Activated T-cell treated with anti-CD3 and anti-CD28 coated beads, Interleukin-2, amount 50 U/mL, for 24 hours (primary cell): ENCODE results near the gene CD151.

Experiments
- DNase-seq: peaks from one replicate; pipeline ENCODE4 v3.0.0-alpha.2; 2020
- H3K27ac Mint-ChIP-seq: 2 replicates; pipeline ENCODE4 v1.8.0; 2020; ENCODE audit warnings: mild to moderate bottlenecking, mixed read lengths
- H3K27me3 Mint-ChIP-seq: 2 replicates; pipeline ENCODE4 v1.8.0; 2020; ENCODE audit warnings: mixed read lengths
- H3K36me3 Mint-ChIP-seq: 2 replicates; pipeline ENCODE4 v1.8.0; 2020; ENCODE audit warnings: low read depth, mixed read lengths
- H3K4me1 Mint-ChIP-seq: 2 replicates; pipeline ENCODE4 v1.8.0; 2020; ENCODE audit warnings: low read depth, mixed read lengths
- H3K4me3 Mint-ChIP-seq: 2 replicates; pipeline ENCODE4 v1.8.0; 2020; ENCODE audit warnings: mild to moderate bottlenecking, moderate library complexity, mixed read lengths
- H3K9me3 Mint-ChIP-seq: 2 replicates; pipeline ENCODE4 v1.8.0; 2020; ENCODE audit warnings: mixed read lengths

The CD151 gene

GRCh38 chr11:836700-837099, 3.9 kb downstream of the CD151 start:
- Mint-ChIP-seq H3K27ac (no peak overlapping the region), H3K27me3 (peaks cover 10% of the 10 kb centered on the region), H3K4me1 (peaks cover 35% of the 10 kb centered on the region), H3K36me3 (peaks cover 56% of the 10 kb centered on the region), H3K9me3 (no peaks in the 10 kb centered on the region), H3K4me3 (no peak overlapping the region)
- DNase-seq = no peak

GRCh38 chr11:837189-837989, 4.6 kb downstream of the CD151 start:
- Mint-ChIP-seq H3K4me3 (no peak overlapping the region), H3K27ac (no peak overlapping the region), H3K27me3 (peaks cover 4% of the 10 kb centered on the region), H3K4me1 (peaks cover 32% of the 10 kb centered on the region), H3K36me3 (peaks cover 59% of the 10 kb centered on the region), H3K9me3 (no peaks in the 10 kb centered on the region)
- DNase-seq = no peak

DNA sequence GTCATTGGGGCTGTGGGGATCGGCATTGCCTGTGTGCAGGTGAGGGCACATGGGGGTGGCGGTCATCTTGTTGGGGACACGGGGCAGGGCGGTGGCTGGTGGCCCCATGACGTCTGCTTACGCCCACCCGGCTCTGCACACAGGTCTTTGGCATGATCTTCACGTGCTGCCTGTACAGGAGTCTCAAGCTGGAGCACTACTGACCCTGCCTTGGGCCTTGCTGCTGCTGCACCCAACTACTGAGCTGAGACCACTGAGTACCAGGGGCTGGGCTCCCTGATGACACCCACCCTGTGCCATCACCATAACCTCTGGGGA, 5.2 kb downstream of the CD151 start:
- Mint-ChIP-seq H3K4me3 (no peak overlapping the region), H3K36me3 (peaks cover 59% of the 10 kb centered on the region), H3K4me1 (peaks cover 32% of the 10 kb centered on the region), H3K27me3 (peaks cover 4% of the 10 kb centered on the region), H3K27ac (no peak overlapping the region), H3K9me3 (no peaks in the 10 kb centered on the region)
- DNase-seq = no peak

- Mint-ChIP-seq H3K27me3 (peaks cover 4% of the 10 kb centered on the region), H3K4me1 (peaks cover 34% of the 10 kb centered on the region), H3K9me3 (no peaks in the 10 kb centered on the region), H3K27ac (no peak overlapping the region), H3K36me3 (peaks cover 59% of the 10 kb centered on the region), H3K4me3 (no peak overlapping the region)
- DNase-seq = no peak
Observed at GRCh38 chr11:838441-839279, 5.9 kb downstream of the CD151 start.

DNA sequence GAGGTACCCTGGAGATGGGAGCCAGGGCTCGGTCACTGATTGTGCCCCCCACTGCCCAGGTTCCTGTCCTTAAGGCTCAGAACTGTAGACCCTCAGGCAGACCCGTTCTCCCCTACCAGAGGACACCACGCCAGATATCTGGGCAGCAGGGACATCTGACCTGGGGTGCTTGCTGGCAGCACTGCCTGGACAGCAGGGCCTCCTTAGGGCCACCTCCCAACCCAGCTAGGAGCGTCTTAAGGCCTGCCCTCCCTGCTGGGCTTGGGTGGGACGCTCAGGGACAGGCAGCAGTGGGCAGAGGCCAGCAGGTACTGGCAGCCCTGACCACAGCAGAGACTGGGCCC, 6.5 kb downstream of the CD151 start:
- Mint-ChIP-seq H3K27ac (no peak overlapping the region), H3K4me3 (no peak overlapping the region), H3K9me3 (no peaks in the 10 kb centered on the region), H3K27me3 (no peaks in the 10 kb centered on the region), H3K36me3 (peaks cover 59% of the 10 kb centered on the region), H3K4me1 (peaks cover 34% of the 10 kb centered on the region)
- DNase-seq = no peak

DNA sequence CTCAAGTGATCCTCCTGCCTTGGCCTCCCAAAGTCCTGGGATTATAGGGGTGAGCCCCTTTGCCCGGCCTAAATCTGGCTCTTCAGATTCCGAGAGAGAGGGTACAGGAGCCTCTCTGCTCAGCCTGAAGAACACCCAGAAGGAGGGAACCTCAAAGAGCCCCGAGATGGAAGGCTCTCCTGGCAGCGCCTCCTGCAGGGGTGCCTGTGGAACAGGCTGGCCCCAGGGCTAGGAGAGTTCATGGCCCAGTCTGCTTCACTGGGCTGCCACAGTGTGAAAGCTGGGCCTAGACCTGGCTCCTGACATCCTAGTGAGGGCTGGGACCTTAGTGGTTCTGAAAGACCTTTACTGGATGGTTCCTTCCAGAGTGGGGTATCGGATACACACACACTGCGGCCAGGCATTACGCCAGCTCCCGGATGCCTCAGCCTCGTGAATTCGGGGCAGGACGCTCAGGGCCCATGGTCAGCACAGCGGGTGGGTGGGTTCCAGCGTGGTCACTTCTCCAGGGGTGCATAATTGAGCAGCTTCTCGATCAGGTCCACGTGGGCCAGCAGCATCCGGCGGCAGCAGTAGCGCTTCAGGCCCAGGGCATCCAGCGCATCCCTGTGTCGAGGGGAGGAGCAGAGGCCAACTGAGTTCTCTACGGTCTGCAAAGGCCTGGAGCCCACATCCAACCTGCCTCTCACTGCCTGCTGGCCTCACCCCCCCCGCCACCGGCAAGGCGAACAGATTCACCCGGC, 7.3 kb downstream of the CD151 start:
- Mint-ChIP-seq H3K27ac (peak overlapping the region; percentile 62), H3K36me3 (peaks cover 59% of the 10 kb centered on the region), H3K4me1 (peaks cover 31% of the 10 kb centered on the region), H3K4me3 (peak overlapping the region; percentile 90), H3K9me3 (no peaks in the 10 kb centered on the region), H3K27me3 (no peaks in the 10 kb centered on the region)
- DNase-seq = no peak

GRCh38 chr11:841981-842369, 9.2 kb downstream of the CD151 start:
- Mint-ChIP-seq H3K27ac (peak overlapping the region; percentile 88), H3K4me3 (peak overlapping the region; percentile 90), H3K27me3 (no peaks in the 10 kb centered on the region), H3K36me3 (peaks cover 48% of the 10 kb centered on the region), H3K4me1 (peaks cover 29% of the 10 kb centered on the region), H3K9me3 (no peaks in the 10 kb centered on the region)
- DNase-seq = no peak

- Mint-ChIP-seq H3K27me3 (no peaks in the 10 kb centered on the region), H3K9me3 (no peaks in the 10 kb centered on the region), H3K4me3 (peak within 1 kb of the TSS; percentile 90), H3K36me3 (peaks cover 44% of the 10 kb centered on the region), H3K4me1 (peaks cover 29% of the 10 kb centered on the region), H3K27ac (peak within 1 kb of the TSS; percentile 88)
- DNase-seq = peak; percentile 94
Observed at GRCh38 chr11:842370-843002, 9.7 kb downstream of the CD151 start, which contains the start of the genes POLR2L and TSPAN4. Gene POLR2L (minus strand): TSS chr11:842529. CDS start chr11:842508, 21 bp downstream. Gene TSPAN4 (plus strand): TSS chr11:842852. CDS start chr11:850305, 7,453 bp downstream.

DNA sequence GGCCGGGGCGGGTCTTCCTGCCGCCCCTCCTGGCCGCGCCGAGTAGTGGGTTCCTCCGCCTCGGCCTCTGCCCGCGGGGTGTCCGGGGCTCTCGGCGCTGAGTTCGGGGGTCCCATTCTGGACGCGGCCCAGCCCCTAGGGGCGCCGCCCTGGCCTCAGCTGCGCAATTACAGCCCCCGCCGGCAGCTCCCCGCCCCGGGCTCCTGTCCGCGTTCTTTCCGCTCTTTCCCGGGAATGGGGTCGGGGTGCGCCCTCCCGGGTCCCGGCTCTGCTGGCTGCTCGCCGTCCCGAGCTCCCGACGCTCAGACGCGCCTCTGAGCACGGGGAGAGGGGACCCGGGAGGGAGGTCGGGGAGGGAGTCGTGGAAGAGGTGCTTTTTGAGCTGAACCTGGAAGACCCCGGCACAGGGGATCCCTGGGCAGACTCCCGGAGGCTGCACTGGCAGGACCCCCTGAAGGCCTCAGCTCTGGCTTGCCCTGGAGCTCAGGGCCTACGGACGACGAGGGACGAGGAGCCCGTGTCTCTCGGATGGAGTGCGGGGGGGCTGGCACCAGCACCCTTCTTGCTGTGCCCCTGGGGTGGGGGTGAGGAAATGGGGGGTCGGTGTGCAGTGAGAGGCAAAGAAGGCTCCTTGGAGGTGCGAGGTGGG, 10.5 kb downstream of the CD151 start:
- no peak for DNase-seq
- Mint-ChIP-seq H3K27me3 (no peaks in the 10 kb centered on the region), H3K4me1 (peaks cover 29% of the 10 kb centered on the region), H3K27ac (peak overlapping the region; percentile 57), H3K36me3 (peaks cover 37% of the 10 kb centered on the region), H3K4me3 (peak overlapping the region; percentile 78), H3K9me3 (no peaks in the 10 kb centered on the region)

DNA sequence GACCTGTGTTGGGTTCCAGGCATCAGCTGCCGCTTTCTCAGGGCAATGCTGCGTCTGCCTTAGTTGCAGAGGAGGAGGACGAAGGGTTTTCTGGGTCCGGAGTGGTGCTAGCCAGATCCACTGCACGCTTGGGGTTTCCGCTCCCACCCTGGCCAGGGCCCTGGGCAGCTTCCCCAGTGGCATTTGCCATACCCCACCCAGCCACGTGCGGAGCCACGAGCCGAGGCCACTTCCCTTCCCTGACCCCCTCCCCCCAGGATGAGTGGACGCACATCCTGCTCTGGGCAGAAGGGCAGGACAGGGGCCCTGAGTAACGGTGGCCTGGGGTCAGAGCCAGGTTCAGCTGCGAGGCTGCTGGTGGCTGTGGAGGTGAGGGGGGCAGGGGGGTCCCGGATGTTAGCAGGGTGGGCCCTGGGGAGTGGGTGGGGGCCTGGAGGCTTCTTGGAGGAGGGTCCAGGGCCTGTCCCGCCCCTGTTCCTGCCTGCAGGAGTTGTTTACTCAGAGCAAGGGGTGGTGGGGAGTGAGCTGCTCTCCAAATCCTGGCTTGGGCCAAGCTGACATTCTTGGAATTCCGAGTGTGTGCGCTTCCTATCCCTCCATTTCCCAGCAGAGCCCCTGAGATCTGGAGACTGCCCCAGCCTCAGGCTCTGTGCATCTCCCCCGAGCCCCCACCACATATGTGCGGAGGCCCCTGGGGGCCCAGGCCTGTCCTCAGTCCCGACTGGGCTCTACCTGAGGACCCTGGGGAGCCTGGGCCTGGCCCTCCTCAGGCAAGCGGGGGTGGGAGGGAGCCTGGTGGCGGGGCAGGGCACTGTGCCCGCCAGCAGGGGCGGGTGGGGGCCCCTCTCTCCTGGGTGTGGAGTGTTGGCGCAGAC, 11.3 kb downstream of the CD151 start:
- peak overlapping the region; percentile 78 for H3K4me3 Mint-ChIP-seq
- peaks cover 5% of the 10 kb centered on the region for H3K27me3 Mint-ChIP-seq
- H3K4me1 Mint-ChIP-seq = peaks cover 32% of the 10 kb centered on the region
- H3K36me3 Mint-ChIP-seq = peaks cover 29% of the 10 kb centered on the region
- H3K9me3 Mint-ChIP-seq = no peaks in the 10 kb centered on the region
- DNase-seq = no peak
- peak overlapping the region; percentile 57 for H3K27ac Mint-ChIP-seq

DNA sequence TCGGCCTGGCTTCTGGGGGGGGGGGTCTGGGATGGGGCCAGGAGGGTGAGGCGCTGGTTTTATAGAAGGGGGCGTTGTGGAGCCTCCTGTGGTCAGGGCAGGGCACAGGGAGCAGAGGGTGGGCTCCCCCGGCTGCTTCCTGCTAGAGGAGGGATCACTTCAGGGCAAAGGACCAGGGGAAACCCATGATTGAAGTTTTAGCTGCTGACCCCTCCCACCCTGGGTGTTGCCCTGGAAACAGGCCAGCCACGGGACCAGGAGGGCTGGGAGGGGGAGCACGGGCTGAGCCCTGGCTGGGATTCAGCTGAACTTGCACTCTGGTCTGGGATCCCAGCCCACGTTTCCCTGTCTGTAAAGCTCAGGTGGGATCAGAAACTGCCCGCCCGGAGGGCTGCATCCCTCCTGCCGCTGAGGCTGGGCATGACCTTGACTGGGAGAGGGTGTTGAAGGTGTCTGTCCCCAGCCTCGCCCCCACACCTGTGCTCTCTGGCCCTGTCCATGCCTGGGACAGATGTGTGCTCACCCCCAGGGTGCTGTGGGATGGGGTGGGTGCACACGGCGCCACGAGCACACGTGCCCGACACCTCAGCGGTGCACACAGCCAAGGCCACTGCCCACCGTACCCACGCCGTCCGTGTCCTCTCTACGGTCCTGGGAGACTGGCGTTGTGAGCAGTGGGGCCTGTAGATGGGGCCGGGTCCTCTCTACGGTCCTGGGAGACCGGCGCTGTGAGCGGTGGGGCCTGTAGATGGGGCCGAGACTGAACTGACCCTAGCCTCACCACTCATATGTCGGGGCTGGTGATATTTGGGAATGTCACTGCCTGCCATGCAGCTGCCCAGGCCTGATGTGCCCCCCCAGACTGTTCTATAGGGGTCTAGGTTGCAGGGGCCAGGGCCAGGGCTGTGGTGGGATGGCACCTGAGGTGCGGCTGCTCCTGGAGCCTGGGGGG, 12.2 kb downstream of the CD151 start:
- H3K9me3 Mint-ChIP-seq = no peaks in the 10 kb centered on the region
- peaks cover 8% of the 10 kb centered on the region for H3K27me3 Mint-ChIP-seq
- no peak overlapping the region for H3K4me3 Mint-ChIP-seq
- no peak for DNase-seq
- peaks cover 19% of the 10 kb centered on the region for H3K36me3 Mint-ChIP-seq
- no peak overlapping the region for H3K27ac Mint-ChIP-seq
- H3K4me1 Mint-ChIP-seq = peaks cover 29% of the 10 kb centered on the region

- H3K4me3 Mint-ChIP-seq = no peak overlapping the region
- peaks cover 9% of the 10 kb centered on the region for H3K36me3 Mint-ChIP-seq
- H3K27me3 Mint-ChIP-seq = peaks cover 10% of the 10 kb centered on the region
- DNase-seq = no peak
- H3K4me1 Mint-ChIP-seq = peaks cover 19% of the 10 kb centered on the region
- no peak overlapping the region for H3K27ac Mint-ChIP-seq
- no peaks in the 10 kb centered on the region for H3K9me3 Mint-ChIP-seq
Observed at GRCh38 chr11:845872-846495, 13.2 kb downstream of the CD151 start.
